Measurements from ENCODE around the gene ACAP2.

DNA sequence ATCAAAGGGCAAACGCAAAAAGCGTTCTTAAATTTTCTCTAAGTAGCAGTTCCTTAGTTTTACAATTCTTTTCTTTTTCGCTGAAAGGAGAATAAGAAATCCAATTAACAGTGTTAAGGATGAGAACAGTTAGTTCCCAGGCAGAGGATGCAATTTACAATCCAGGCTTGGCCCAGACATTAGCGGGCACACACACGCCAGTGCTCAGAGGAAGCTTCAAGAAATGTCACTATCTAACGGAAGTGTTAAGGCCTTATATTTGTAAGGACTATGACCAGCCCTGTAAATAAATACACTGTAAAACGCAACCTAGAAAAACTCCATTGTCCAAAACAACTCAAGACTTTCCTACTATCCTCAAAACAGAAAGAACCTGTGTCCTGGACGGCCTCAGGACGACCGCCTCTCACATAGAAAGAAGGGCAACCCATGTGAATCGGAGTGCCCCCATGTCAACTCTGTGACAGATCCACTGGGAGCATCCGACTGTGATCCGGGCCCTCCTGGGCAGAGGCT, 1.3 kb downstream of the ACAP2 start:
- TF ChIP-seq, protein P1, sequence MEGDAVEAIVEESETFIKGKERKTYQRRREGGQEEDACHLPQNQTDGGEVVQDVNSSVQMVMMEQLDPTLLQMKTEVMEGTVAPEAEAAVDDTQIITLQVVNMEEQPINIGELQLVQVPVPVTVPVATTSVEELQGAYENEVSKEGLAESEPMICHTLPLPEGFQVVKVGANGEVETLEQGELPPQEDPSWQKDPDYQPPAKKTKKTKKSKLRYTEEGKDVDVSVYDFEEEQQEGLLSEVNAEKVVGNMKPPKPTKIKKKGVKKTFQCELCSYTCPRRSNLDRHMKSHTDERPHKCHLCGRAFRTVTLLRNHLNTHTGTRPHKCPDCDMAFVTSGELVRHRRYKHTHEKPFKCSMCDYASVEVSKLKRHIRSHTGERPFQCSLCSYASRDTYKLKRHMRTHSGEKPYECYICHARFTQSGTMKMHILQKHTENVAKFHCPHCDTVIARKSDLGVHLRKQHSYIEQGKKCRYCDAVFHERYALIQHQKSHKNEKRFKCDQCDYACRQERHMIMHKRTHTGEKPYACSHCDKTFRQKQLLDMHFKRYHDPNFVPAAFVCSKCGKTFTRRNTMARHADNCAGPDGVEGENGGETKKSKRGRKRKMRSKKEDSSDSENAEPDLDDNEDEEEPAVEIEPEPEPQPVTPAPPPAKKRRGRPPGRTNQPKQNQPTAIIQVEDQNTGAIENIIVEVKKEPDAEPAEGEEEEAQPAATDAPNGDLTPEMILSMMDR (IDR thresholded peaks at IDR 0.05; ENCODE audit: poor library complexity, severe bottlenecking) = no peak
- TF ChIP-seq RAD21 (conservative IDR thresholded peaks at IDR 0.05) (no peak), MXI1 (conservative IDR thresholded peaks at IDR 0.05; ENCODE audit: poor library complexity, severe bottlenecking) (no peak), EZH2 (IDR thresholded peaks at IDR 0.05; ENCODE audit: borderline replicate concordance, insufficient read depth, low read length, poor library complexity, severe bottlenecking) (no peak), TAF1 (IDR thresholded peaks at IDR 0.05; ENCODE audit: low read depth) (no peak), POLR2AphosphoS5 (IDR thresholded peaks at IDR 0.05) (no peak)
